Measurements from ENCODE around the gene HEATR9.
"Not testable (repeated sequence)": the region's sequence is repeated elsewhere in the genome, so short reads cannot be mapped to it uniquely, and the experiment has no call there.

The HEATR9 gene, protein sequence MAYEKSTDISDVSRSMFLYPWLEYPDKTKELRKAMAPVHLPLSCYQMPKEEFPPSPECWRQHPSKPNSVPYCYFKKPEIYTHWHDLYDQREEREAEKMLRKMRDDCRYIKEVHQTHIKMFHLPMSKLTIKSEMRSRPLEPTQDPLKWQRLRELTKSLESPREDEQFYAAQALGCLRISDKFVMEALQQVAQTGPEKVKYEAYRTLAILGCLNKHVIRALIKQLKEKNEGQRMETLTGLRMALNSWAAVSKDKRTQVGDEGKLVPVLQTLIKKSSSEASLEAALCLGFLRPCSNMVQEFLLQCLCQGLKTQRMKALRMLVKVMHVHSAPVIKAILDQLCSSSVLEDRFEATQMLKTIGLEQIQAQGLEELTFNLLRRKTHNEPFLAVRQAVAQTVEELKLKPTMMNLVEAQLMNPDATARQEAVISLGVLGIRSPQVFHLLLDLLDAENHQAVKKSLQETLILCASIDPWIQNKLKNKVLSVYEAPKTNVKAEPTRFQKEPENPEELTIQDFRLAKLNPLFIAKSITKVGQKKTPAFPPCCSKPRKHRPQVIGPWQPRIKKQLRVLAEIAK

DNA sequence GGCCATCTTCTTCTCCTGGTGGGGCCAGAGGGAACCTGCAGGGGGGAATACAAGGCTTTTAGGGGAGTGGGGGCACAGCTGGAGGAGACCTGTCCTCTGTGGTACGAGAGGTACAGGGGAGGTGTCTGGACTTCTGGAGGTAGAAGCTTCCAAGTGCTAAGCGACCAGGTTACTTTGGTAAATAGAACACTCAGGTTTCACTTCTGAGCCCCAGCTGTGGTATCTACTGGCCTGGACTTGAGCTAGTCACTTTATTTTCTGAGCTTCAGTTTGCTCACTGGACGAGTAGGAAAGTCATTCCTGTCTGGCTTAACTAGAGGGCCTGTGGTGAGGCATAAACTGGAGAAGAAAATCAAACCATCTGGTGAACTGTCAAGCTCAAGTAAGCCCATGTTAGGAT is at the start of gene HEATR9:
Gene HEATR9 (minus strand): TSS at position 155 of the 400 bp plus-strand sequence. CDS start 149 bp downstream, at position 6.
- DNase-seq (ENCODE audit: low read depth, low spot score) = no peak

- DNase-seq (ENCODE audit: low read depth, low spot score) = no peak
These were observed 49.0 kb upstream of the HEATR9 start for GRCh38 chr17:35917519-35918213.

DNA sequence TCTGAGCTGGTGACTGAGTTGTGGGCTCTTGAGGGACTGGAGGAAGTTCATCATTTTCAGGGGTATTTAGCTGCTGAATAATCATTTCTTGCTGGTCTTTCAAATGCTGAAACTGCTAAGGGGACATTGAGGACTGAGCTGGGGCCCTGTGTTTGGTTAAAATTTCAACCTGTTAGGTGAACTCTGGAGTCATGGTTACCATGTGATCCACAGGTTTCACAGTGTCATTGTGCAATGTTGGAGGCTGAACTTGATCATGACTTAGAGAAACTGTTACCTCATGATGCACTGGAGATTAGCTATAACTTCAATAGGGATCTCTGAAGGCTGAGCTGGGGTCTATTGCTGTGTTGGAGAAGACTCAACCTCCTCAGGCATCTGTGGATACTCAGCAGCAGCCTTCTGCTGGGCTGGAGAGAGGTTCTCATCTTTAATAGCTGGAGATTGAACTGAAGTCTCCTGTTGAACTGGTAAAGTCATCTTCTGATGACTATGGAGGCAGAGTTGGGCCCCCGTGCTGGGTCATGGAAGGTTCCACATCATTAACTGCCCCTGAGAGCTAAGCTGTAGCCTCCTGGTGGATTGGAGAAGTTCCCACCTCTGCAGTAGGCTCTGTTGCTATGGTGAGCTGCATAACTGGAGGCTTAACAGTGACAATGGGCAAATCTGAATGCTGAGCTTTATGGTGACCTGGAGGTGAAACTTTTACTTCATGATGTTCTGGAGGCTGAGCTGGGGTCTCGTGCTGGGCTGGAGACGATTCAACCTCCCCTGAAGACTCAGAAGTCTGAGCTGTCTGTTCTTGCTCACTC is 46.7 kb upstream of the HEATR9 start:
- no peak for DNase-seq (ENCODE audit: low read depth, low spot score)

DNA sequence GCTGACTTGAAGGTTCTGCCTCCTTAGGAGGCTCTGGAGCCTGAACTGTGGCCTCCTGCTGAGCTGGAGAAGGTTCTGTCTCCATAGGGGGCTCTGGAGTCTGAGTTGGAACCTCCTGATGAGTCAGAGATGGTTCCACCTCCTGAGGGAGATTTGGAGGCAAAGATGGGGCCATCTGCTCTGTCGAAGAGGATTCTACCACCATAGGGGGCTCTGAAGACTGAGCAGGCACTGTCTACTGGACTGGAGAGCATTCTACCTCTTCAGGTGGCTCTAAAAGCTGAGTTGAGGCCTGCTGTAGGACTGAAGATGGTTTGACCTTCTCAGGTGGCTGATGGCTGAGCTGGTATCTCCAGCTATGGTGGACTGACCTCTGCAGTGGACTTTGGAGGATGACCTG is 45.7 kb upstream of the HEATR9 start:
- no peak for DNase-seq (ENCODE audit: low read depth, low spot score)

GRCh38 chr17:35913609-35914008 is 44.9 kb upstream of the HEATR9 start:
- no peak for DNase-seq (ENCODE audit: low read depth, low spot score)

DNA sequence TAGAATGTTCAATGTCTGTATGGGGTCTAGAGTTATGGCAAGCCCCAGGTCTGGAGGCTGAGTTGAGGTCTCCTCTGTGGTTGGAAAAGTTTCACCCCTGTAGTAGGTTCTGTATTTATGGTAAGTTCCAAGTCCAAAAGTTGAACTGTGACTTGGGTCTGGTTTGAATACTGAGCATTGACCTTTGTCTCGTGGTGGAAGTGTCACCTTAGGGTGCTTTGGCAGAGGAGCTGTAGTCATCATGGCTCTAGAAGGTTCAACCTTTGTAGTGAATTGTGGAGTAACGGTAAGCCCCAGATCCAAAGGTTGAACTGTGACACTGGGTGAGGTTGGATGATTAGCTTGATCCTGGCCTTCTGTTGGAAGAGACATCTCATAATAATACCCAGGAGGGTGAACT is 44.3 kb upstream of the HEATR9 start:
- no peak for DNase-seq (ENCODE audit: low read depth, low spot score)

DNA sequence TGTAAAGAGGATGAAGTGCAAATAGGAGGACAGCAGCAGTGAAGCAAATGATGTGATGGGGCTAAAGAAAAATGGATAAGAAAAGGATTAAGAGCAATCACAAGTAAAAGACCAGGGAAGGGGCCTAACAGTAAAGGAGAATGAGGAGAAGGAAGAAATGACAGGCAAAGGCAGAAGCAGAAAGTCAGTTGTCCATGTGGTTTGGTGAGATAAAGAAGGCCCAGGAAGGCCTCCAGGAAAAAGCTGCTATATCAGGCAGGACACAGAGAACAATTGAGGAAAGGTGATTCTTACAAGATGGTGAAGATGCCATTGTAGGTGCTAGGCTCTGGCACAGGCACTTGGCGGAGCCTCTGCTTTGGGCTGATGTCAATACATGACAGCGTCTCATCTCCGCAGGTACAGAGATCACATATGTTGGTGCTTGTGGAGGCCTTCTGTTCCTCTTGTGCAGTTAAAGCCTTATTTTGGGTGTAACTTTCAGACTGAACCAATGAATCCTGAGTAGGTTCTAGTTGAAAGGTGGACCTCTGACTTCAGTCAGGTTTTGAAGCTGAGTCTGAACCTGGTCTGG is 43.7 kb upstream of the HEATR9 start:
- DNase-seq (ENCODE audit: low read depth, low spot score) = no peak

DNA sequence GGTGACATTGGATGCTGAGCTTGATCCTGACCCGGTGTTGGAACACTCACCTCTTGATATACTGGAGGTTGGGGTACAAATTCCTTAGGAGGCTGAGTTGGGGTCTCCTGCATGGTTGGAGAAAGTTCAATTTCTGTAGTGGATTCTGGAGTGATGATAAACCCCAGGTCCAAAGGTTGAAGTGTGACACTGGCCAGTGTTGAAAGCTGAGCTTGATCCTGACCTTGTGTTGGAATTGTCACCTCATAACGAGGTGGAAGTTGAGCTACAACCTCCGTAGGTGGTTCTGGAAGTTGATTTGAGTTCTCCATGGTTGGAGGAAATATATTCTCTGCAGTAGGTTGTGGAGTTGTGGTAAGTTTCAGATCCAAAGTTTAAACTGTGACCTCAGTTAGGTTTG is 40.7 kb upstream of the HEATR9 start:
- no peak for DNase-seq (ENCODE audit: low read depth, low spot score)

DNA sequence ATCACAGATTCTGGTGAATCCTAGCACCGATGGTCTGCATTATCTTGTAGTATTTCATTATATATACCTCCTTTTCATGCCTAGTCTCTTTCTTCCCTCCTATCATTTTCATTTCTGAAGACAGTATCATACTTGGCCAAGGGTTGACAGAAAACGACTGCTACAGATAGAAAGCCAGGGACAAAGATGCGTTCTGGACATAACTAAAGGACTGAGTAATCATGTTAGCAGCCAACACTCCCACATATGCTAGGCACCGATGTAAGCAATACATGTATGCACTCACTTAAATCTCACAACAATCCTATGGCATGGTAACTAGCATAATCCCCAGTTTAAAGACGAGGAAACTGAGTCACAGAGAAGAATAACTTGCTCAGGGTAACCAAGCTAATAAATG is 39.0 kb upstream of the HEATR9 start:
- DNase-seq (ENCODE audit: low read depth, low spot score) = no peak

GRCh38 chr17:35906926-35907637 is 38.4 kb upstream of the HEATR9 start:
- no peak for DNase-seq (ENCODE audit: low read depth, low spot score)

GRCh38 chr17:35906191-35906925 is 37.7 kb upstream of the HEATR9 start:
- peak; percentile 43 for DNase-seq (ENCODE audit: low read depth, low spot score)

- DNase-seq (ENCODE audit: low read depth, low spot score) = no peak
These were observed 34.8 kb upstream of the HEATR9 start for GRCh38 chr17:35903451-35903850.

- DNase-seq (ENCODE audit: low read depth, low spot score) = no peak
These were observed 33.0 kb upstream of the HEATR9 start for GRCh38 chr17:35901631-35902175.

DNA sequence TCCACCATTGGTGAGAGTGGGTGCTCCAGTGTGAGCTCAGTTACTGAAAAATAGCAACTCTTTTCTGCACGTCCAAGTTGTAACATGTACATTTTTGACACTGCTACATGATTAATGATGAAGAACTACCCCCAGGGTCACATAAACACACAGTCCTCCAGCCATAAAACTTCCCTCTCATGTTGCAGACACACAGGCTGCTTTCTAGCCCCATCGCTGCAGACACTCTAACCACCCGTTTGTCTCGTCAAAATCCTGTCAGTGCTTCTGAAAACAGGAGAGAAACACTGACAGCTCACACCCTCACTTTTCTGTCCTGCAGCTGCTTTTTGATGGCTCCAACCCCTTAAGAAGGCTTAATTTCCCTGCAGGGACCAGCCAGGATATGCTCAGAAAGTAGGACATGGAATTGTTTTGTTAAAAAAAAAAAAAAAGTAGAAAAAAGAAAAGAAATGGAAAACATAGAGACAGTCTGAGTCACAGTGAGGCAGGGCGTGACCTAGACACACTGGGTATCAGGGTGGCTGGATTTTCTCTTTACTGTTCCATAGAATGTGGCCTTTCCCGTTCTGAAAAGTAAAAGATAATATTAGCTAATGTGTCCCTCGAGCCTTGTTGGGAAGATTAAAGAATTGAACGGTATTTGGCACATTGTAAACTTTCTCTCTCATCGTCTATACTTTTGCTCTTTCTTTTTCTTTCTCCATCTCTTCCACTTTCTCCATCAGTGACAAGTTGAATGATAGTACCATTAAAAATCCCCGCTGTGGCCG is 32.2 kb upstream of the HEATR9 start:
- DNase-seq (ENCODE audit: low read depth, low spot score) = no peak

GRCh38 chr17:35900280-35900679 is 31.6 kb upstream of the HEATR9 start:
- DNase-seq (ENCODE audit: low read depth, low spot score) = no peak

DNA sequence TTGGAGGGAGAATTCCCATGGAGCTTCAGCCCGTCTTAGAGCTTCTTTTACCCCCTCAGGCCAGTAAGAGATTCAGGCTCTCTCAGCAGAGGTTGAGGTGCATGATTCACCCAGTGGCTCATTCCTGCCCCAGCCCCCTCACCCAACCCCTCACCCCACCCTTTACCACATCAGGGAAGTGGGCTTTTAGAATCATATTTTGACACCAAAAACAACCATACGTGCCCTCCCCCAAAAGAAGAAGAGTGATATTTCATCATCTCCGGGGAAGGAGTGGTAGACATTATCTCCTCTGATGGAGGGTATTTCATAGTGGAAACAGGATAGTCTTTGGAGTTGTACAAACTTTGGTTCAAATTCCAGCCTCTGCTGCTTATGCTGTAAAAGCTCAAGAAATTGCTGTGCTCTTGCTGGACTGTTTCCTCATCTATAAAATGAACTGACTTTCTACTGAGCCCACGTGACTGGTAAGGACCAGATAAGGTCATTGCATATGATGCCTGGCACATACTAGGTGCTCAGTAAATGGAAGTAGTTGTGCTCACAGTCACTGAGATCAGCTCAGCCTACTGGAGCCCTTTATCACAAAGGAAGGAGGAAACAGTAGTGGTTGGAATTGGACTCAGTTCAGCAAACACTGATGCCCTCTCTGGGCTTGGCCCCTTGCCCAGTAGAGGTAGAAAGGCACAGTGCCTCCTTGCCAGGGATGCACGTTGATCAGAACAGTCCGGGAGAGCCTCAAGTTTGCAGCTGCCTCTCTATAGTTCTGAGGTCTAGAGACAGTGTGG is 29.8 kb upstream of the HEATR9 start:
- peak; percentile 52 for DNase-seq (ENCODE audit: low read depth, low spot score)

DNA sequence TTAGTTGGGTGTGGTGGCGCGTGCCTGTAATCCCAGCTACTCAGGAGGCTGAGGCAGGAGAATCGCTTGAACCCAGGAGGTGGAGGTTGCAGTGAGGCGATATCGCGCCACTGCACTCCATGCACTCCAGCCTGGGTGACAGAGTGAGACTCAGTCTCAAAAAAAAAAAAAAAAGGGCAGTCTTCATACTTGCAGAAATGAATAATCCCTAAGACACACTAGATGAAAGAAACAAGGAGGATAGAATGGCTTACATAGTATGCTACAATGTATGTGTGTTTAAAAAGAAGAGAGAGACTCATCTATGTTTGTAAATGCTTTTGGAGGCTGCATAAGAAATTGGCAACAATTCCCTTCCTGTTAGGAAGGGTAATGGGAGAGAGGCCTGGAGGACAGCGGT is 29.1 kb upstream of the HEATR9 start:
- DNase-seq (ENCODE audit: low read depth, low spot score) = not testable (repeated sequence)

Measured in astrocyte of the hippocampus (primary cell).